ENCODE results near the gene GZMA. TPM values are rescaled to one million over a fixed set of nuclear protein-coding genes. Genes with fewer than 3 reads are reported as not detected.

The GZMA gene
- not detected in 2 replicates for total RNA-seq
- long read RNA-seq: 0 reads

- H3K36me3 Mint-ChIP-seq (ENCODE audit: low read depth): no peaks in the 10 kb centered on the region
- no peak for DNase-seq (ENCODE audit: low read depth, low spot score)
- no peak for TF ChIP-seq CTCF (conservative IDR thresholded peaks at IDR 0.05)
- peaks cover 4% of the 10 kb centered on the region for H3K9me3 Mint-ChIP-seq
- no peak within 1 kb of the TSS for H3K27ac Mint-ChIP-seq (ENCODE audit: unreplicated experiment)
- H3K4me1 Mint-ChIP-seq: peaks cover 10% of the 10 kb centered on the region
- H3K27me3 Mint-ChIP-seq (ENCODE audit: low read depth): no peaks in the 10 kb centered on the region
- no peak within 1 kb of the TSS for H3K4me3 Mint-ChIP-seq
These were observed at the start of gene GZMA for GRCh38 chr5:55102348-55102747. TSS of gene GZMA (plus strand) at chr5:55102646. CDS start at chr5:55102683, 37 bp downstream.

GRCh38 chr5:55055183-55055582 lies 47.3 kb upstream of the GZMA start:
- no peaks in the 10 kb centered on the region for H3K27me3 Mint-ChIP-seq (ENCODE audit: low read depth)
- no peaks in the 10 kb centered on the region for H3K4me1 Mint-ChIP-seq
- DNase-seq (ENCODE audit: low read depth, low spot score): no peak
- H3K4me3 Mint-ChIP-seq: no peak overlapping the region
- no peak for TF ChIP-seq CTCF (conservative IDR thresholded peaks at IDR 0.05)
- H3K9me3 Mint-ChIP-seq: peaks cover 11% of the 10 kb centered on the region
- H3K36me3 Mint-ChIP-seq (ENCODE audit: low read depth): no peaks in the 10 kb centered on the region
- H3K27ac Mint-ChIP-seq (ENCODE audit: unreplicated experiment): no peak overlapping the region

GRCh38 chr5:55062039-55062779 lies 40.2 kb upstream of the GZMA start:
- H3K9me3 Mint-ChIP-seq: peaks cover 8% of the 10 kb centered on the region
- no peak for TF ChIP-seq CTCF (conservative IDR thresholded peaks at IDR 0.05)
- no peaks in the 10 kb centered on the region for H3K36me3 Mint-ChIP-seq (ENCODE audit: low read depth)
- no peaks in the 10 kb centered on the region for H3K4me1 Mint-ChIP-seq
- no peak for DNase-seq (ENCODE audit: low read depth, low spot score)
- no peak overlapping the region for H3K27ac Mint-ChIP-seq (ENCODE audit: unreplicated experiment)
- H3K27me3 Mint-ChIP-seq (ENCODE audit: low read depth): peaks cover 2% of the 10 kb centered on the region
- no peak overlapping the region for H3K4me3 Mint-ChIP-seq

GRCh38 chr5:55063220-55063863 lies 39.1 kb upstream of the GZMA start:
- H3K9me3 Mint-ChIP-seq: peaks cover 8% of the 10 kb centered on the region
- H3K27ac Mint-ChIP-seq (ENCODE audit: unreplicated experiment): no peak overlapping the region
- no peak for DNase-seq (ENCODE audit: low read depth, low spot score)
- no peaks in the 10 kb centered on the region for H3K4me1 Mint-ChIP-seq
- H3K27me3 Mint-ChIP-seq (ENCODE audit: low read depth): peaks cover 2% of the 10 kb centered on the region
- no peaks in the 10 kb centered on the region for H3K36me3 Mint-ChIP-seq (ENCODE audit: low read depth)
- H3K4me3 Mint-ChIP-seq: no peak overlapping the region
- TF ChIP-seq CTCF (conservative IDR thresholded peaks at IDR 0.05): no peak

- Mint-ChIP-seq H3K27me3 (ENCODE audit: low read depth) (peaks cover 2% of the 10 kb centered on the region), H3K9me3 (peaks cover 8% of the 10 kb centered on the region), H3K4me3 (no peak overlapping the region), H3K36me3 (ENCODE audit: low read depth) (no peaks in the 10 kb centered on the region), H3K27ac (ENCODE audit: unreplicated experiment) (no peak overlapping the region), H3K4me1 (no peaks in the 10 kb centered on the region)
- TF ChIP-seq CTCF (conservative IDR thresholded peaks at IDR 0.05): no peak
- DNase-seq (ENCODE audit: low read depth, low spot score): no peak
These were observed 38.5 kb upstream of the GZMA start for GRCh38 chr5:55063899-55064298.

All from neural crest cell (in vitro differentiated cells).